ENCODE measurements around the gene PRDX3.
"Not testable (repeated sequence)": the region's sequence is repeated elsewhere in the genome, so short reads cannot be mapped to it uniquely, and the experiment has no call there.

The PRDX3 gene

DNA sequence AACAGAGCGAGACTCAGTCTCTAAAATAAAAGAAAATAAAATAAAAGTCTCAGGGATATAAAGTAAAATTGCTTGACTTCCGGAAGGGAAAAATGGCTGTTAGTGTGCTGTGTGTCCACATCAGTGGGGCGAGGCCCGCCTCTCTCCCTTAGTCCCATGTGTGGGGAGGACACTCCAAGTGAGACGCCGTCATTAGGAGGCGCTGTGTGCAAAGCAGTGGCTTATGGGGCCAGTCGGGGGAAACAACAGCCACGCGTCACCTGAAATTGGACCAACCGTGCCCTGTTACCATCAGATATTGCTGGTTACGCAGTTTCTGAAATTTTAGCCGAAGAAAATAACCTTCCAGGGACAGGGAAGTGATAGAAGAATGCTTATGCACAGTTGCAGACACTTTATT is 28.9 kb downstream of the PRDX3 start:
- H3K4me3 ChIP-seq (ENCODE audit: low read depth, low read length): no peak overlapping the region
- TF ChIP-seq CTCF (IDR thresholded peaks at IDR 0.05; ENCODE audit: borderline replicate concordance, insufficient read depth, low read depth, low read length): no peak

DNA sequence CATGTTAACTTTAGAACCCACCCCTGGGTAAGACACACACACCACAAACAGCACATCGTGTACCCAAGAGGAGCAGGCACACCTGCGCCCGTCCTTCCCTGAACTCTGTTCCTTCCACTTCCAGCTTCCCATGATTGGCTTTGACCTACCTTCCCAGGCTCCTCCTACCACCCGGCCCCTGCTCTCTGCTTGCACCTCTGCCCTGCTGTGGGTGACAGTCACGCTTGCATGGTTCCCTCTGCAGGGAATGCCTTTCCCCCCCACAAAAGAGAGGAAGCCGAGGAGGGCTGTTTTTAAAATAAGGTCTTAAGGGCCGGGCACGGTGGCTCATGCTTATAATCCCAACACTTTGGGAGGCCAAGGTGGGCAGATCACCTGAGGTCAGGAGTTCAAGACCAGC is 29.5 kb downstream of the PRDX3 start:
- TF ChIP-seq CTCF (IDR thresholded peaks at IDR 0.05; ENCODE audit: borderline replicate concordance, insufficient read depth, low read depth, low read length): no peak
- no peak overlapping the region for H3K4me3 ChIP-seq (ENCODE audit: low read depth, low read length)

DNA sequence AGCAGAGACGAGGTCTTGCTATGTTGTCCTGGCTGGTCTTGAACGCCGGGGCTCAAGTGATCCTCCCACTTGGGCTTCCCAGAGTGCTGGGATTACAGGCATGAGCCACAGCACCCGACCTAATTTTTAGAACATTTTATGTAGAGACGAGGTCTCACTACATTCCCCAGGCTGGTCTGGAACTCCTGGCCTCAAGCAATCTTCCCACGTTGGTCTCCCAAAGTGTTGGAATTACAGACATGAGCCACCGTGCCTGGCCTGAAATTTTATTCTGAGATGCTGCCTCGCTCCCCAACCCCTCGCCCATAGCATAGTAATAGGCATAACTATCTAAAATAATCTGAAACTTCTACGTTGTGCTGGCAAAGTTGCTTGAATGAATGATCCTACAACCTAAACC is 35.0 kb downstream of the PRDX3 start:
- H3K4me3 ChIP-seq (ENCODE audit: low read depth, low read length): no peak overlapping the region
- TF ChIP-seq CTCF (IDR thresholded peaks at IDR 0.05; ENCODE audit: borderline replicate concordance, insufficient read depth, low read depth, low read length): no peak

DNA sequence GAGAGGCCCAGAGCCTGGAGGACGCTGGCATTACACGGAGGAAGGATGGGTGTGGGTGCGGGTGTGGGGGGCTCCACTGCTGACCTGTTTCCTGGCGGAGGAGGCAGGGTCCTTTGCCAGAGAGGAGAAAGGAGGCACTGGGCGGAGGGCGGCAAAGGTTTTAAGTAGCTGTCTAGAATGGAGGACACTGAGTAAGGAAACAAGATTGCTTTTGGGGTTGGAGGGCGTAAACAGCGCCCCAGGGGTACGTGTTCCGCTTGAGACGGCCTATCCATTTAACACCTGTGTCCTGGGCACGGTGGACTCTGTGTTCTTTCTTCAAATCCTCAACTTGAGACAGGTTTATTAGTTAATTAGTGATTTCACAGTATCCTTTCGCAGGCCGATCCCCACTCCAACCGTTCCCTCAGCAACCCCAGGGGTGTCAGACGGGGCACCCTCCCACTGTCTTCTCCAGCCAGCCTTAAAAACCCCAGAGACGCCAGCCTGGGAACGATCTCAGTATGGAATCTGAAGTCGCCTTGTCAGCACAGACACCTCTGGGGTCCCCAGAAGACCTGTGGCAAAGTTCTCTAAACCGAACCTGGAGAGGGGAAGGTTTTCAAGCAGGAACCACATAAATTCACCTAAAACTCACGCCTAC is 37.9 kb downstream of the PRDX3 start:
- no peak overlapping the region for H3K4me3 ChIP-seq (ENCODE audit: low read depth, low read length)
- TF ChIP-seq CTCF (IDR thresholded peaks at IDR 0.05; ENCODE audit: borderline replicate concordance, insufficient read depth, low read depth, low read length): no peak

DNA sequence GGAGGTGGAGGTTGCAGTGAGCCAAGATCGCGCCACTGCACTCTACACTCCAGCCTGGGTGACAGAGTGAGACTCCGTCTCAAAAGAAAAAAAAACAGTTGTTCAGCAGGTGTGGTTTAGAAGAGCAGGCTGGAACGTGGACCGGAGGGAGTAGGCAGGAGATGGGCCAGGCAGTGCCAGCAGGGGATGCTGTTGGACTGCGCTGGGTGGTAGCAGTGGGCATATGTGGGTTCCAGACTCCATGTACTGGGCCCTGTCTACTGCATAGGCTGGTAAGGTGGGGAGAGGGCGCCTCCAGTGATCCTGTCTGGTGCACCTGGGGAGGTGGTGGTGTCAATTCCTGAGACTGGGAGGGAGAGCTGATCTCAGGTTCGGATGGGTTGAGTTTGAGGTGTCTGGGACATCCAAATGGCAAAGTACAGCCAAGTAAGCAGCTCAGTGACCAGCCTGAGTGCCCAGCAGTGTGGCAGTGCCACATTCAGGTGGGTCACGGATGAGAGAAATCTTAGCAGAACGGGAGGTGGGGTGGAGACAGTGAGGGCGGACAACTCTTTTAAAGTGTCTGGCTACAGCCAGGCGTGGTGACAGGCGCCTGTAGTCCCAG is 39.0 kb downstream of the PRDX3 start:
- no peak overlapping the region for H3K4me3 ChIP-seq (ENCODE audit: low read depth, low read length)
- TF ChIP-seq CTCF (IDR thresholded peaks at IDR 0.05; ENCODE audit: borderline replicate concordance, insufficient read depth, low read depth, low read length): peak; percentile 81

- no peak for TF ChIP-seq CTCF (IDR thresholded peaks at IDR 0.05; ENCODE audit: borderline replicate concordance, insufficient read depth, low read depth, low read length)
- no peak overlapping the region for H3K4me3 ChIP-seq (ENCODE audit: low read depth, low read length)
Observed at GRCh38 chr10:119138346-119139306, 40.0 kb downstream of the PRDX3 start.

DNA sequence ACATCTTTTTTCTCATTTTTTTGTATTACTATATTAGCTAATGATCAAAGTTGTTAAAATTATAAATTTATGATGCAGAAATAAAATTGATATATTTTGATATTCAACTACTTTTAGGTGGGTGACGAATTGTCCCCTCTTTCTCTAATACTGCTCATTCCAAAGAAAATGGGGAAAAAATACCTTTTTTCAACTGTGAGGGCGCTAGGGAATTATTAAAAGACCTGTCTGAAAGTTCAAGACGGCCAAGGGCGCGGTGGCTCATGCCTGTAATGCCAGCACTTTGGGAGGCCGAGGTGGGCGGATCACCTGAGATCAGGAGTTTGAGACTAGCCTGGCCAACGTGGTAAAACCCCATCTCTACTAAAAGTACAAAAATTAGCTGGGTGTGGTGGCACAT is 40.7 kb downstream of the PRDX3 start:
- not testable (repeated sequence) for H3K4me3 ChIP-seq (ENCODE audit: low read depth, low read length)

All from GM12875 (cell line).